AG04450 (cell line): ENCODE data around the gene CENPQ. TPM values are rescaled to one million over a fixed set of nuclear protein-coding genes. Genes with fewer than 3 reads are reported as not detected.

ENCODE experiments used
- CTCF ChIA-PET: fragments of 300-600, 350-600 bp; formaldehyde crosslinking; extraction: SDS; loops from one replicate; lab custom pipeline; 2022; ENCODE audit warnings: antibody characterized with exemption, inconsistent platforms; lab: Charles Lee
- POLR2A ChIA-PET: fragments of 350-600 bp; formaldehyde crosslinking; extraction: SDS; loops from one replicate; lab custom pipeline; 2021; ENCODE audit warnings: antibody characterized with exemption, inconsistent platforms; lab: Yijun Ruan, JAX
- DNase-seq: peaks from one replicate; pipeline ENCODE4 v3.0.0-alpha.2; 2011; ENCODE audit warnings: low read depth, low spot score
- H3K27ac ChIP-seq: one replicate; pipeline ENCODE4 v1.5.1; 2012; ENCODE audit warnings: low read depth, low read length, control low read depth
- H3K27me3 ChIP-seq: one replicate; pipeline ENCODE4 v1.6.0; 2012; ENCODE audit warnings: low read length; ENCODE audit not compliant: control insufficient read depth, insufficient read depth
- H3K4me3 ChIP-seq: 2 replicates; pipeline ENCODE4 v1.5.1; 2011; ENCODE audit warnings: mild to moderate bottlenecking, low read depth, low read length, control low read depth
- H3K9me3 ChIP-seq: 2 replicates; pipeline ENCODE4 v1.5.1; 2012; ENCODE audit warnings: low read length; ENCODE audit not compliant: control insufficient read depth, insufficient read depth
- polyA minus RNA-seq: library from RNA; depleted of rRNA, polyadenylated mRNA; stranded (reverse); fragments of >200 nt; gene quantifications from 2 replicates; pipeline ENCODE4 v1.2.3, GENCODE V29; 2011; rRNA and poly(A)+ RNA removed
- polyA plus RNA-seq: library from polyadenylated mRNA; depleted of rRNA; stranded (reverse); fragments of >200 nt; gene quantifications from 2 replicates; pipeline ENCODE4 v1.2.3, GENCODE V29; 2011; rRNA removed
- TF ChIP-seq, protein P1 (sequence below): IDR thresholded peaks from 2 replicates; pipeline ENCODE4 v1.5.1; 2011; ENCODE audit warnings: low read depth, low read length, control low read depth, inconsistent platforms

The CENPQ gene, protein sequence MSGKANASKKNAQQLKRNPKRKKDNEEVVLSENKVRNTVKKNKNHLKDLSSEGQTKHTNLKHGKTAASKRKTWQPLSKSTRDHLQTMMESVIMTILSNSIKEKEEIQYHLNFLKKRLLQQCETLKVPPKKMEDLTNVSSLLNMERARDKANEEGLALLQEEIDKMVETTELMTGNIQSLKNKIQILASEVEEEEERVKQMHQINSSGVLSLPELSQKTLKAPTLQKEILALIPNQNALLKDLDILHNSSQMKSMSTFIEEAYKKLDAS
- polyA plus RNA-seq (3.4 and 6.5 TPM in 2 replicates), polyA minus RNA-seq (0.55 and 1.0 TPM in 2 replicates)

DNA sequence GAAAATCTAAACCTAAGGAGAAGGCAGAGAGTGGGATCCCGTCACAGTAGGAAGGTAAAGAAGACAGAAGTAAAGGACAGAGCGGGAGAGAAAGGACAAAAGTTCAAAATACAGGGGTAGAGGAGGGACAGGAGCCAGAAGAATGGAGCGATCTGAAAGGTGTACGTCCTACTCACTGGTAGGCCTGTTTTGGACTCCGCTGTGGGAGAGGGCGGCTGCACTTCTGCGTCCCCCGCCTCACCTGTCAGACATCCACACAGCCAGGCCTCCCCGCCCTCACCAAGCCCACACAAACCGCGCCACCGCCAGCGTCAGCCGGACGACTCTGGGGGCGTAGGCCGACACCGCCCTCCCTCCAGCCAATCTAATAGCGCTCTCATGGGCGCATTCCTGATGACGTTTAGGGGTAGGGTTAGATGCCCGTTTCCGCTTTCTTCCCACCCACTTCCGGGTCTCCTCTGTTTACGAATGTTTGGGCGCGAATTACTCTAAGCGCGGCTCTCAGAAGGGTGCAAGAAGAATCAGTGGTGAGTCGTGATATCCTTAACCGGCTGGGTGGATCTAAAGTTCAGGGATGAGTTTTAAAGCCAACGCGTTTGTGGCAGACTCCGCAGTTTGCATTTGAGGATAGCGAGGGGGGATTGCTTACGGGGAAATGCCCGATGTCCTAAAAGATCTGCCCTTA lies at the start of gene CENPQ, which contains the start of gene MMUT:
TSS of gene CENPQ (plus strand) at position 444 of the 685 bp plus-strand sequence. CDS start 6,807 bp downstream, outside the sequence.
TSS of gene MMUT (minus strand) at position 327 of the 685 bp plus-strand sequence. CDS start 3,787 bp downstream, outside the sequence.
- H3K9me3 ChIP-seq = no peaks in the 10 kb centered on the region
- peak within 1 kb of the TSS; percentile 65 for H3K27ac ChIP-seq
- ChIA-PET POLR2A (no interaction called here), CTCF (interaction anchor here (1.6 kb wide), 2 partner anchors 10 to 53 kb away, joined by 6 to 7 read pairs; no protein-coding TSS in a partner anchor)
- H3K4me3 ChIP-seq = peak within 1 kb of the TSS; percentile 94
- H3K27me3 ChIP-seq = no peaks in the 10 kb centered on the region
- TF ChIP-seq, protein P1, sequence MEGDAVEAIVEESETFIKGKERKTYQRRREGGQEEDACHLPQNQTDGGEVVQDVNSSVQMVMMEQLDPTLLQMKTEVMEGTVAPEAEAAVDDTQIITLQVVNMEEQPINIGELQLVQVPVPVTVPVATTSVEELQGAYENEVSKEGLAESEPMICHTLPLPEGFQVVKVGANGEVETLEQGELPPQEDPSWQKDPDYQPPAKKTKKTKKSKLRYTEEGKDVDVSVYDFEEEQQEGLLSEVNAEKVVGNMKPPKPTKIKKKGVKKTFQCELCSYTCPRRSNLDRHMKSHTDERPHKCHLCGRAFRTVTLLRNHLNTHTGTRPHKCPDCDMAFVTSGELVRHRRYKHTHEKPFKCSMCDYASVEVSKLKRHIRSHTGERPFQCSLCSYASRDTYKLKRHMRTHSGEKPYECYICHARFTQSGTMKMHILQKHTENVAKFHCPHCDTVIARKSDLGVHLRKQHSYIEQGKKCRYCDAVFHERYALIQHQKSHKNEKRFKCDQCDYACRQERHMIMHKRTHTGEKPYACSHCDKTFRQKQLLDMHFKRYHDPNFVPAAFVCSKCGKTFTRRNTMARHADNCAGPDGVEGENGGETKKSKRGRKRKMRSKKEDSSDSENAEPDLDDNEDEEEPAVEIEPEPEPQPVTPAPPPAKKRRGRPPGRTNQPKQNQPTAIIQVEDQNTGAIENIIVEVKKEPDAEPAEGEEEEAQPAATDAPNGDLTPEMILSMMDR = no peak
- DNase-seq = peak; percentile 71

DNA sequence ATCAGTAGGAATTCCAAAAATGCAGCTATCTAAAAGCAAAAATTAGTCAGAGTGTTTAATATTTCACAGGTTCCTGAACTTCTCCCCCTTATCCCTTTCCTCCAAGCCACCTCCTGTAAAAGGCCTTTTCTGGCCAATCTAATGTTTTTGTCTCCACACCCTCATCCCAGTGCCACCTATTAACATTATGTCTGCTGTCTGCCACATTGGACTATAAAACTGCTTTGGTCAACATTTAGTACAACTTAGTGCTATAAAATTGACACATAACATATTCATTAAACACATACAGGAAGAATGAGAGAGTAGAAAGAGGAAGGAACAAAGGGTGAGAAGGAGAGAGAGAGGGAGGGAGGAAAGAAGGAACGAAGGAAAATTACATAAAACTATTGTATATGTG lies 47.8 kb upstream of the CENPQ start:
- DNase-seq = no peak
- CTCF ChIA-PET = interaction anchor here (0.9 kb wide), 1 partner anchor 1627 kb away, joined by 4 read pairs; no protein-coding TSS in a partner anchor

DNA sequence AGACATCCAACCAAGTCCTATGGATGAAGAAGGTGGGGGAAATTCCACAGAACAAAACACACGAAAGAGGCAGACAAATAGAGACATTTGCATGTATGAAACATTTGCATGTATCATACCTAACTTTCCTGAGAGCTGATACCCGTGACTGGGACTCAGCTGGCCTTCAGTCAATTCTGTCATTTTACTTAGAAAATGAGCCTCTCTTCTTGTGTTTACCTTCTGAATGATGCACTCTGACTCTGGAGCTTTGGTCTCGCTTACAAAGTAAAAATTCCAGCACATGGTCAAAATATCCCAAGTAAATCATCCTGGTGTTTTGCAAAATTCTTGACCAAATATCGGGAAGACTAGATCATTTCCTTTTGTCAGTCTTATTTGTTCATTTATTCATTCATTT lies 47.0 kb upstream of the CENPQ start:
- Histone ChIP-seq H3K4me3 (no peak overlapping the region), H3K27me3 (no peaks in the 10 kb centered on the region), H3K27ac (no peak overlapping the region), H3K9me3 (no peaks in the 10 kb centered on the region)
- ChIA-PET CTCF (interaction anchor here (0.9 kb wide), 1 partner anchor 1628 kb away, joined by 4 read pairs; no protein-coding TSS in a partner anchor), POLR2A (no interaction called here)
- no peak for DNase-seq
- TF ChIP-seq, protein P1 = no peak

More for the DNA sequence above, 47.8 kb upstream of the CENPQ start:
- Histone ChIP-seq H3K27me3 (no peaks in the 10 kb centered on the region), H3K9me3 (no peaks in the 10 kb centered on the region), H3K27ac (no peak overlapping the region), H3K4me3 (no peak overlapping the region)
- POLR2A ChIA-PET = no interaction called here
- TF ChIP-seq, protein P1 = no peak

DNA sequence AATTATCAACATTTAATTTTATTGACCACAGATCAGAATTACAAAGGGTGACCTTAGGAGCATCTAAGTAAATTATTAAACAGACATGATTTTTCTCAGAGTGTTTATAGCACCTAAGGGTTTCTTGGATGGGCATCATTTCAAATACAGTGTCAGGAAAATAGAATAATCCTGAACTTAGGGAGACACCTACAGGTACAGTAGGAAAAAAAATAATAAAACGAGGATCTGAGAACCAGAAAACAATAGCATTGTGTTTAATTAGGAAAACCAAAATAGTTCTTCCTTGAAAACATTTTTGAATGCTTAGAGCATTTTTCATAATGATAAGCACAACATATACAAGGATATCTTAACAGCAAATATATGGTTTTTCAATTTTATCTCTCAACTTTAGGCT lies 39.4 kb upstream of the CENPQ start:
- Histone ChIP-seq H3K4me3 (no peak overlapping the region), H3K27me3 (no peaks in the 10 kb centered on the region), H3K27ac (no peak overlapping the region), H3K9me3 (no peaks in the 10 kb centered on the region)
- TF ChIP-seq, protein P1 = no peak
- ChIA-PET POLR2A (no interaction called here), CTCF (no interaction called here)
- no peak for DNase-seq
